HG02610 (cell line): ENCODE results near the gene SPHK2.
"Not testable (repeated sequence)": the region's sequence is repeated elsewhere in the genome, so short reads cannot be mapped to it uniquely, and the experiment has no call there.

Source experiments
- ATAC-seq: cut with Tn5 transposase; IDR thresholded peaks from one replicate; pipeline ENCODE4 v1.9.1; 2021; ENCODE audit warnings: mild to moderate bottlenecking, moderate library complexity; ENCODE audit not compliant: unreplicated experiment

The SPHK2 gene

GRCh38 chr19:48618916-48619691 lies at the start of gene SPHK2, which contains the start of gene RPL18:
TSS of gene SPHK2 (plus strand) at chr19:48619506. CDS start at chr19:48620515, 1,009 bp downstream.
TSS of gene RPL18 (minus strand) at chr19:48619178. CDS start at chr19:48619143, 35 bp downstream.
- peak; percentile 83 for ATAC-seq

- ATAC-seq = no peak
These were observed 49.5 kb upstream of the SPHK2 start for GRCh38 chr19:48569814-48570213.

- ATAC-seq = no peak
These were observed 47.7 kb upstream of the SPHK2 start for GRCh38 chr19:48571378-48572162.

- ATAC-seq = no peak
These were observed 46.2 kb upstream of the SPHK2 start for GRCh38 chr19:48573163-48573505.

- no peak for ATAC-seq
These were observed 43.2 kb upstream of the SPHK2 start for GRCh38 chr19:48575931-48576622.

GRCh38 chr19:48577908-48578307 lies 41.4 kb upstream of the SPHK2 start:
- not testable (repeated sequence) for ATAC-seq

GRCh38 chr19:48578891-48579290 lies 40.4 kb upstream of the SPHK2 start:
- no peak for ATAC-seq

GRCh38 chr19:48582168-48582567 lies 37.1 kb upstream of the SPHK2 start:
- ATAC-seq = no peak

GRCh38 chr19:48587387-48587786 lies 31.9 kb upstream of the SPHK2 start:
- ATAC-seq = no peak

- no peak for ATAC-seq
These were observed 30.5 kb upstream of the SPHK2 start for GRCh38 chr19:48588670-48589401.

GRCh38 chr19:48591021-48591420 lies 28.3 kb upstream of the SPHK2 start:
- ATAC-seq = no peak

GRCh38 chr19:48595171-48595570 lies 24.1 kb upstream of the SPHK2 start:
- ATAC-seq = no peak

- ATAC-seq = no peak
These were observed 23.5 kb upstream of the SPHK2 start for GRCh38 chr19:48595833-48596232.

GRCh38 chr19:48596237-48596636 lies 23.1 kb upstream of the SPHK2 start:
- no peak for ATAC-seq

GRCh38 chr19:48596679-48597465 lies 22.4 kb upstream of the SPHK2 start:
- ATAC-seq = no peak

GRCh38 chr19:48598996-48599700 lies 20.2 kb upstream of the SPHK2 start:
- no peak for ATAC-seq

GRCh38 chr19:48600679-48601417 lies 18.5 kb upstream of the SPHK2 start:
- ATAC-seq = no peak

- ATAC-seq = no peak
These were observed 16.3 kb upstream of the SPHK2 start for GRCh38 chr19:48603001-48603400.

- no peak for ATAC-seq
These were observed 15.9 kb upstream of the SPHK2 start for GRCh38 chr19:48603449-48603848.
